ENCODE measurements around the gene CASD1.

The CASD1 gene

DNA sequence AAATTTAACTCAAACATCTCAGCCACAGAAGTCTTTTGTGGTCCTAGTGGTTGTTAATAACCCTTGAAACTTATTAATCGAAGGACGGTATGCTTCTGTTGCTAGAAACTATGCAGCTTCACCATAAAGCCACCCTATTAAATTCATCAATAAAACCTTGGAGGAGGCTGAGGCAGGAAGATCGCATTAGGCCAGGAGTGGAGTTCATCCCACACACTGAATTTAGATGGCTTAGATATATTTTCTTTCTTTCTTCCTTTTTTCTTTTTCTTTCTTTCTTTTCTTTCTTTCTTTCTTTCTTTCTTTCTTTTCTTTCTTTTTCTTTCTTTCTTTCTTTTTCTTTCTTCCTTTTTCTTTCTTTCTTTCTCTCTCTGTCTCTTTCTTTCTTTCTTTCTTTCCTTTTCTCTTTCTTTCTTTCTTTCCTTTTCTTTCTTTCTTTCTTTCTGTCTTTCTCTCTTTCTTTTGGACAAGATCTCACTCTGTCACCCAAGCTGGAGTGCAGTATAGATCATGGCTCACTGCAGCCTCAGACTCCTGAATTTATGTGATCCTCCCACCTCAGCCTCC, 30.9 kb upstream of the CASD1 start:
- H3K4me3 ChIP-seq (replicated peaks; ENCODE audit: low read depth, low read length): no peak overlapping the region
- TF ChIP-seq, protein P1, sequence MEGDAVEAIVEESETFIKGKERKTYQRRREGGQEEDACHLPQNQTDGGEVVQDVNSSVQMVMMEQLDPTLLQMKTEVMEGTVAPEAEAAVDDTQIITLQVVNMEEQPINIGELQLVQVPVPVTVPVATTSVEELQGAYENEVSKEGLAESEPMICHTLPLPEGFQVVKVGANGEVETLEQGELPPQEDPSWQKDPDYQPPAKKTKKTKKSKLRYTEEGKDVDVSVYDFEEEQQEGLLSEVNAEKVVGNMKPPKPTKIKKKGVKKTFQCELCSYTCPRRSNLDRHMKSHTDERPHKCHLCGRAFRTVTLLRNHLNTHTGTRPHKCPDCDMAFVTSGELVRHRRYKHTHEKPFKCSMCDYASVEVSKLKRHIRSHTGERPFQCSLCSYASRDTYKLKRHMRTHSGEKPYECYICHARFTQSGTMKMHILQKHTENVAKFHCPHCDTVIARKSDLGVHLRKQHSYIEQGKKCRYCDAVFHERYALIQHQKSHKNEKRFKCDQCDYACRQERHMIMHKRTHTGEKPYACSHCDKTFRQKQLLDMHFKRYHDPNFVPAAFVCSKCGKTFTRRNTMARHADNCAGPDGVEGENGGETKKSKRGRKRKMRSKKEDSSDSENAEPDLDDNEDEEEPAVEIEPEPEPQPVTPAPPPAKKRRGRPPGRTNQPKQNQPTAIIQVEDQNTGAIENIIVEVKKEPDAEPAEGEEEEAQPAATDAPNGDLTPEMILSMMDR (IDR thresholded peaks at IDR 0.05; ENCODE audit: low read length, missing control alignments): no peak
- no peak for DNase-seq (ENCODE audit: low read depth)

DNA sequence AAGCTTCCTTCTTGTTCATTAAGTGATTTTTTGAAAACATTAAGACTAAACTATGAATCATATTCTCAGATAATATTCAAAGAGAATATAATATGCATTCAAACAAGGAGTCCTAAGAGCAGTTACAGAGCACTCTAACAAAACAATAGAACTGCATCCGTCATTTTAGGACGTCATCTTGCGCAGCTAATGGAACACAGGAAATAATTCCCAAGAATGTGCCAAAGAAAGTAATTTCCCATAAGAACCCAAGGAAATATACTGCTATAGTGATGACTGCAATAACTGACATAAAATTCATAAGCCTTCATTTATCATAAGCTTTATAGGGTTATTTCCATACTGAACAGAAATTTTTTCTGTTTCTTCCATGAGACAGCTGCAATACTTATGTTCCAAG, 28.3 kb upstream of the CASD1 start:
- H3K4me3 ChIP-seq (replicated peaks; ENCODE audit: low read depth, low read length): no peak overlapping the region
- no peak for DNase-seq (ENCODE audit: low read depth)
- TF ChIP-seq, protein P1 (IDR thresholded peaks at IDR 0.05; ENCODE audit: low read length, missing control alignments): no peak

DNA sequence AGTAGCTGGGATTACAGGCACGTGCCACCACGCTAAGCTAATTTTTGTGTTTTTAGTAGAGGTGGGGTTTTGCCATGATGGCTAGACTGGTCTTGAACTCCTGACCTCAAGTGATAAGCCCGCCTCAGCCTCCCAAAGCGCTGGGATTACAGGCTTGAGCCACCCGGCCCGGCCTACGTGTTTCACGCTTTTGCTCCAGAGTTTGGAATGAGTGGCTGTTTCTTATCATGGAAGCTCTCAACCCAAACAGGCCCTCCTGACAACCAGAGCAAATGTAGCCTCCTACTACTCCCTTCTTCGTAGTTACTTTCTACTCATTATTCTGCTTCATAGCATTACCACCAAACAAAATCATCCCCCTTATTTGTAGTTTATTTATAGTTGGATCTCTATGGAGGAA, 26.8 kb upstream of the CASD1 start:
- TF ChIP-seq, protein P1 (IDR thresholded peaks at IDR 0.05; ENCODE audit: low read length, missing control alignments): no peak
- no peak for DNase-seq (ENCODE audit: low read depth)
- no peak overlapping the region for H3K4me3 ChIP-seq (replicated peaks; ENCODE audit: low read depth, low read length)

DNA sequence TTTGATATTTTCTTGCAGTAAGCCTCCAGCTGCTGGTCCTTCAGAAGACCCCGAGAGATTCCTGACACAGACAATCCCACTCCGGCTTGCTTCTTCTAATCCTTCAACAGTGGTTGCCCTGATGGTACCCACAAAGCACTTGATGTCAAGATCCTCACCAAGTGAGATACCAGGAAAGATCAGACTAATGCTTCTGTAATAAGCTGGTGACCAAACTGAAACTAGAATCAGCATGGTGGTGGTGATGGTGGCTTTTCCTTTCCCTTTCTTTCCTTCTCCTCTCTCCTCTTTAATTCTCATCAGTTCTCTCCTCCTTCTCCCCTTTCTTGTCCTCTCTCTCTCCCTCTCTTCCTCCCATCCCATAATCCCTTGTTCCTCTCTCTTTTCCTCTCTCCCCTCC, 25.8 kb upstream of the CASD1 start:
- DNase-seq (ENCODE audit: low read depth): no peak
- H3K4me3 ChIP-seq (replicated peaks; ENCODE audit: low read depth, low read length): no peak overlapping the region
- TF ChIP-seq, protein P1 (IDR thresholded peaks at IDR 0.05; ENCODE audit: low read length, missing control alignments): no peak

DNA sequence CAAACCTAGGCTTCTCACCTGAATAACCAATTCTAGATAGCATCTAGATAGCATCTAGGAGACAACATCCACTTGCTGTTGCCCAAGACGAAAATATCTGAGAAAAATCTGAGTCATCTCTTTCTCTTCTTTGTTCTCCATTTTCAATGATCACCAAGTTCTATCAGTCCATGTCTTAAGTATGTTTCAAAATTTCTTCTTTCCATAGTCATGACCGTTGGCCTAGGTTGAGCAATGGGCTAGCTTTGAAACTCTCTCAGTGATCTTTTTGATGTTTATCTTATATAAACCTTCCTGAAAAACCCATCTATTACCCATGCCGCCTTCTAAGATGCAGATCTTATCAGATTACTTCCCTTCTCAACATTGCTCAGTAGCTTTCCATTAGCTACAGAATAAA, 23.4 kb upstream of the CASD1 start:
- H3K4me3 ChIP-seq (replicated peaks; ENCODE audit: low read depth, low read length): no peak overlapping the region
- no peak for DNase-seq (ENCODE audit: low read depth)
- TF ChIP-seq, protein P1 (IDR thresholded peaks at IDR 0.05; ENCODE audit: low read length, missing control alignments): no peak

DNA sequence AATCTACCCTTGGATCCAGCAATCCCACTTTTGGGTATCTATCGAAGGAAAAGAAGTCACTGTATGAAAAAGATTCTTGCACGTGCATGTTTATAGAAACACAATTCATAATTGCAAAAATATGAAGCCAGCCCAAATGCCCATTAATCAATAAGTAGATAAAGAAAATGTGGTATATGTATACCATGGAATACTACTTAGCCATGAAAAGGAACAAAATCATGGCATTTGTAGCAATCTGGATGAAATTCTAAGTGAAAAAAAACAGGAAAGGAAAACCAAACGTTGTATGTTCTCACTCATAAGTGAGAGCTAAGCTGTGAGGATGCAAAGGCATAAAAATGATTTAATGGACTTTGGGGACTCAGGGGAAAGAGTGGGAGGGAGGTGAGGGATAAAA, 18.2 kb upstream of the CASD1 start:
- TF ChIP-seq, protein P1 (IDR thresholded peaks at IDR 0.05; ENCODE audit: low read length, missing control alignments): no peak
- no peak for DNase-seq (ENCODE audit: low read depth)
- no peak overlapping the region for H3K4me3 ChIP-seq (replicated peaks; ENCODE audit: low read depth, low read length)

DNA sequence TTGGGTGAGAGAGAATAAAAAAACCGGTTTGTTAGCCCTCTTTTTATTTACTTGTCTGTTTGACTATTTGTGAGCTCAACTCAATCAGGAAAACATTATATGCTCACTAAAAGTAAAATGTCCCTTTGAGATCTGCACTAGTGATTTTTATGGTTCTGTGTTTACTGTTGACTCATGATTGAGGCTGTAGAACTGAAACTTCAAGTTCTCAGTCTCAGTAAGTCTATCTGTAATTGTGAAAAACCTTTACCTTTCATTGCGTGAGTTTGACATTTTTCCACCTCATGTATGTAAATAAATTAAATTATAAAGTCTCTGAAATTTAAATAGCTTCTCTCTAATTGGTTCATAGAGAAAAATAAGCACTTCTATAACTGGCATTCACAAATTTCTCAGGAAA, 17.0 kb upstream of the CASD1 start:
- H3K4me3 ChIP-seq (replicated peaks; ENCODE audit: low read depth, low read length): no peak overlapping the region
- DNase-seq (ENCODE audit: low read depth): no peak
- TF ChIP-seq, protein P1 (IDR thresholded peaks at IDR 0.05; ENCODE audit: low read length, missing control alignments): no peak
